Measurements from ENCODE around the gene CCT7. TPM values are rescaled to one million over a fixed set of nuclear protein-coding genes. Genes with fewer than 3 reads are reported as not detected.

CCT7 gene
- total and polyA plus RNA-seq, 10 of the 15 experiments (the other 5 are each of a cell fraction or from before 2014, with no cell fraction given): 206 to 598 (median 486) TPM

- TF ChIP-seq, protein P1, sequence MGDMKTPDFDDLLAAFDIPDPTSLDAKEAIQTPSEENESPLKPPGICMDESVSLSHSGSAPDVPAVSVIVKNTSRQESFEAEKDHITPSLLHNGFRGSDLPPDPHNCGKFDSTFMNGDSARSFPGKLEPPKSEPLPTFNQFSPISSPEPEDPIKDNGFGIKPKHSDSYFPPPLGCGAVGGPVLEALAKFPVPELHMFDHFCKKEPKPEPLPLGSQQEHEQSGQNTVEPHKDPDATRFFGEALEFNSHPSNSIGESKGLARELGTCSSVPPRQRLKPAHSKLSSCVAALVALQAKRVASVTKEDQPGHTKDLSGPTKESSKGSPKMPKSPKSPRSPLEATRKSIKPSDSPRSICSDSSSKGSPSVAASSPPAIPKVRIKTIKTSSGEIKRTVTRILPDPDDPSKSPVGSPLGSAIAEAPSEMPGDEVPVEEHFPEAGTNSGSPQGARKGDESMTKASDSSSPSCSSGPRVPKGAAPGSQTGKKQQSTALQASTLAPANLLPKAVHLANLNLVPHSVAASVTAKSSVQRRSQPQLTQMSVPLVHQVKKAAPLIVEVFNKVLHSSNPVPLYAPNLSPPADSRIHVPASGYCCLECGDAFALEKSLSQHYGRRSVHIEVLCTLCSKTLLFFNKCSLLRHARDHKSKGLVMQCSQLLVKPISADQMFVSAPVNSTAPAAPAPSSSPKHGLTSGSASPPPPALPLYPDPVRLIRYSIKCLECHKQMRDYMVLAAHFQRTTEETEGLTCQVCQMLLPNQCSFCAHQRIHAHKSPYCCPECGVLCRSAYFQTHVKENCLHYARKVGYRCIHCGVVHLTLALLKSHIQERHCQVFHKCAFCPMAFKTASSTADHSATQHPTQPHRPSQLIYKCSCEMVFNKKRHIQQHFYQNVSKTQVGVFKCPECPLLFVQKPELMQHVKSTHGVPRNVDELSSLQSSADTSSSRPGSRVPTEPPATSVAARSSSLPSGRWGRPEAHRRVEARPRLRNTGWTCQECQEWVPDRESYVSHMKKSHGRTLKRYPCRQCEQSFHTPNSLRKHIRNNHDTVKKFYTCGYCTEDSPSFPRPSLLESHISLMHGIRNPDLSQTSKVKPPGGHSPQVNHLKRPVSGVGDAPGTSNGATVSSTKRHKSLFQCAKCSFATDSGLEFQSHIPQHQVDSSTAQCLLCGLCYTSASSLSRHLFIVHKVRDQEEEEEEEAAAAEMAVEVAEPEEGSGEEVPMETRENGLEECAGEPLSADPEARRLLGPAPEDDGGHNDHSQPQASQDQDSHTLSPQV (IDR thresholded peaks at IDR 0.05): no peak
- 0 out of 4 replicates have a peak, but pooled peaks of 1 of the 2 experiments have one; percentile 19 for TF ChIP-seq ETV6 (conservative IDR thresholded peaks at IDR 0.05 in 1 of 2, IDR thresholded peaks at IDR 0.05 in 1 of 2; ENCODE audit: borderline replicate concordance in 1 of 2, low read depth in 1 of 2)
- 0 out of 2 replicates have a peak, but pooled peaks have one; percentile 37 for TF ChIP-seq TARDBP (IDR thresholded peaks at IDR 0.05; ENCODE audit: borderline replicate concordance)
- TF ChIP-seq DPF2 (IDR thresholded peaks at IDR 0.05): peak; percentile 39; the same call in 1 of the 2 replicates
- peak; percentile 57; the same call in 1 of the 2 replicates for TF ChIP-seq POLR2AphosphoS5 (IDR thresholded peaks at IDR 0.05; ENCODE audit: low read length)
- TF ChIP-seq, protein P2, sequence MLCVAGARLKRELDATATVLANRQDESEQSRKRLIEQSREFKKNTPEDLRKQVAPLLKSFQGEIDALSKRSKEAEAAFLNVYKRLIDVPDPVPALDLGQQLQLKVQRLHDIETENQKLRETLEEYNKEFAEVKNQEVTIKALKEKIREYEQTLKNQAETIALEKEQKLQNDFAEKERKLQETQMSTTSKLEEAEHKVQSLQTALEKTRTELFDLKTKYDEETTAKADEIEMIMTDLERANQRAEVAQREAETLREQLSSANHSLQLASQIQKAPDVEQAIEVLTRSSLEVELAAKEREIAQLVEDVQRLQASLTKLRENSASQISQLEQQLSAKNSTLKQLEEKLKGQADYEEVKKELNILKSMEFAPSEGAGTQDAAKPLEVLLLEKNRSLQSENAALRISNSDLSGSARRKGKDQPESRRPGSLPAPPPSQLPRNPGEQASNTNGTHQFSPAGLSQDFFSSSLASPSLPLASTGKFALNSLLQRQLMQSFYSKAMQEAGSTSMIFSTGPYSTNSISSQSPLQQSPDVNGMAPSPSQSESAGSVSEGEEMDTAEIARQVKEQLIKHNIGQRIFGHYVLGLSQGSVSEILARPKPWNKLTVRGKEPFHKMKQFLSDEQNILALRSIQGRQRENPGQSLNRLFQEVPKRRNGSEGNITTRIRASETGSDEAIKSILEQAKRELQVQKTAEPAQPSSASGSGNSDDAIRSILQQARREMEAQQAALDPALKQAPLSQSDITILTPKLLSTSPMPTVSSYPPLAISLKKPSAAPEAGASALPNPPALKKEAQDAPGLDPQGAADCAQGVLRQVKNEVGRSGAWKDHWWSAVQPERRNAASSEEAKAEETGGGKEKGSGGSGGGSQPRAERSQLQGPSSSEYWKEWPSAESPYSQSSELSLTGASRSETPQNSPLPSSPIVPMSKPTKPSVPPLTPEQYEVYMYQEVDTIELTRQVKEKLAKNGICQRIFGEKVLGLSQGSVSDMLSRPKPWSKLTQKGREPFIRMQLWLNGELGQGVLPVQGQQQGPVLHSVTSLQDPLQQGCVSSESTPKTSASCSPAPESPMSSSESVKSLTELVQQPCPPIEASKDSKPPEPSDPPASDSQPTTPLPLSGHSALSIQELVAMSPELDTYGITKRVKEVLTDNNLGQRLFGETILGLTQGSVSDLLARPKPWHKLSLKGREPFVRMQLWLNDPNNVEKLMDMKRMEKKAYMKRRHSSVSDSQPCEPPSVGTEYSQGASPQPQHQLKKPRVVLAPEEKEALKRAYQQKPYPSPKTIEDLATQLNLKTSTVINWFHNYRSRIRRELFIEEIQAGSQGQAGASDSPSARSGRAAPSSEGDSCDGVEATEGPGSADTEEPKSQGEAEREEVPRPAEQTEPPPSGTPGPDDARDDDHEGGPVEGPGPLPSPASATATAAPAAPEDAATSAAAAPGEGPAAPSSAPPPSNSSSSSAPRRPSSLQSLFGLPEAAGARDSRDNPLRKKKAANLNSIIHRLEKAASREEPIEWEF (IDR thresholded peaks at IDR 0.05; ENCODE audit: insufficient replicate concordance, low read depth, low read length): no peak
- 0 out of 2 replicates have a peak, but pooled peaks have one; percentile 41 for TF ChIP-seq SMARCA5 (IDR thresholded peaks at IDR 0.05)
- 0 out of 2 replicates have a peak, but pooled peaks have one; percentile 59 for TF ChIP-seq TCF12 (IDR thresholded peaks at IDR 0.05; ENCODE audit: low read depth, low read length)
- TF ChIP-seq LARP7 (IDR thresholded peaks at IDR 0.05): peak; percentile 68; the same call in 1 of the 2 replicates
- TF ChIP-seq CTCF (IDR thresholded peaks at IDR 0.05 in 2 of 3, conservative IDR thresholded peaks at IDR 0.05 in 1 of 3; ENCODE audit: control insufficient read depth in 2 of 3, extremely low read depth in 1 of 3, insufficient read depth in 1 of 3, low read depth in 3 of 3, low read length in 3 of 3): peak in 1 of 3 experiments; percentile 12; a peak in 1 of 6 replicates
- TF ChIP-seq JUNB (IDR thresholded peaks at IDR 0.05): peak; percentile 79
- 0 out of 2 replicates have a peak, but pooled peaks have one; percentile 42 for TF ChIP-seq PML (IDR thresholded peaks at IDR 0.05; ENCODE audit: low read length)
- TF ChIP-seq, protein P3, sequence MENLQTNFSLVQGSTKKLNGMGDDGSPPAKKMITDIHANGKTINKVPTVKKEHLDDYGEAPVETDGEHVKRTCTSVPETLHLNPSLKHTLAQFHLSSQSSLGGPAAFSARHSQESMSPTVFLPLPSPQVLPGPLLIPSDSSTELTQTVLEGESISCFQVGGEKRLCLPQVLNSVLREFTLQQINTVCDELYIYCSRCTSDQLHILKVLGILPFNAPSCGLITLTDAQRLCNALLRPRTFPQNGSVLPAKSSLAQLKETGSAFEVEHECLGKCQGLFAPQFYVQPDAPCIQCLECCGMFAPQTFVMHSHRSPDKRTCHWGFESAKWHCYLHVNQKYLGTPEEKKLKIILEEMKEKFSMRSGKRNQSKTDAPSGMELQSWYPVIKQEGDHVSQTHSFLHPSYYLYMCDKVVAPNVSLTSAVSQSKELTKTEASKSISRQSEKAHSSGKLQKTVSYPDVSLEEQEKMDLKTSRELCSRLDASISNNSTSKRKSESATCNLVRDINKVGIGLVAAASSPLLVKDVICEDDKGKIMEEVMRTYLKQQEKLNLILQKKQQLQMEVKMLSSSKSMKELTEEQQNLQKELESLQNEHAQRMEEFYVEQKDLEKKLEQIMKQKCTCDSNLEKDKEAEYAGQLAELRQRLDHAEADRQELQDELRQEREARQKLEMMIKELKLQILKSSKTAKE (IDR thresholded peaks at IDR 0.05; ENCODE audit: low read depth, poor library complexity, severe bottlenecking): no peak
- TF ChIP-seq KLF5 (IDR thresholded peaks at IDR 0.05; ENCODE audit: partially characterized antibody): no peak
- TF ChIP-seq ZNF622 (IDR thresholded peaks at IDR 0.05): no peak
Observed at GRCh38 chr2:73284296-73285158, 50.4 kb downstream of the CCT7 start, which contains the start of gene FBXO41 (continued).
